A549 (cell line): ENCODE measurements around the gene MAU2. TPM values are rescaled to one million over a fixed set of nuclear protein-coding genes. Genes with fewer than 3 reads are reported as not detected.
A peak's percentile ranks its signal among the peaks of the same experiment; 100 is the strongest.

ENCODE experiments used
- ATAC-seq, 2 experiments: fragments of 200-7000 bp in 1 of 2; fragments of >200 bp in 1 of 2; cut with Nextera tagmentation in 1 of 2; cut with Tn5 transposase in 1 of 2; 3 replicates each; pipeline versions ENCODE4 v1.8.0 to v1.9.1; 2018 to 2020; ENCODE audit warnings: mild to moderate bottlenecking in 1 of 2, moderate library complexity in 1 of 2
- CTCF ChIA-PET: fragments of 300-600 bp; sonication (Branson Sonifier 250); formaldehyde crosslinking; extraction: SDS; loops from one replicate; lab custom pipeline; 2021; ENCODE audit warnings: antibody characterized with exemption, inconsistent platforms; lab: Yijun Ruan, JAX
- POLR2A ChIA-PET: fragments of 350-600 bp; formaldehyde crosslinking; extraction: SDS; loops from one replicate; lab custom pipeline; 2021; ENCODE audit warnings: antibody characterized with exemption, inconsistent platforms; lab: Yijun Ruan, JAX
- DNase-seq, 2 experiments: peaks; one replicate each; pipeline versions ENCODE4 v3.0.0 to v3.0.0-alpha.2; 2011 to 2016; ENCODE audit warnings: low read depth in 1 of 2, low spot score in 1 of 2
- FAIRE-seq: peaks from 2 replicates; lab custom pipeline; 2011; peaks lifted over from hg19 to GRCh38; lab: Jason Lieb, UNC
- H3K27ac ChIP-seq, 2 experiments: fragments of >200 bp; sonication (Bioruptor Twin); formaldehyde crosslinking; 3 replicates each; pipeline ENCODE4 v1.5.1; 2016 to 2017
- H3K4me1 ChIP-seq: fragments of >200 bp; sonication (Bioruptor Twin); formaldehyde crosslinking; 3 replicates; pipeline ENCODE4 v1.6.1; 2016
- H3K4me2 ChIP-seq: fragments of >200 bp; sonication (Bioruptor Twin); formaldehyde crosslinking; 3 replicates; pipeline ENCODE4 v1.6.1; 2016
- H3K4me3 ChIP-seq: fragments of >200 bp; sonication (Bioruptor Twin); formaldehyde crosslinking; 3 replicates; pipeline ENCODE4 v1.5.1; 2016
- H3K9me3 ChIP-seq: fragments of >200 bp; sonication (Bioruptor Twin); formaldehyde crosslinking; 3 replicates; pipeline ENCODE4 v1.6.1; 2016
- BHLHE40 ChIP-seq: IDR thresholded peaks from 2 replicates; pipeline ENCODE4 v1.6.1; 2012; ENCODE audit warnings: low read depth, low read length, inconsistent platforms
- CEBPB ChIP-seq, 2 experiments: fragments of >200 bp in 1 of 2; sonication (Bioruptor Twin) in 1 of 2; formaldehyde crosslinking in 1 of 2; IDR thresholded peaks; 2 replicates each; pipeline ENCODE4 v1.6.1; 2012 to 2016
- CHD4 ChIP-seq: fragments of 200-600 bp; sonication (generic); IDR thresholded peaks from 2 replicates; pipeline ENCODE4 v1.6.1; 2016; ENCODE audit warnings: antibody characterized with exemption, mild to moderate bottlenecking, borderline replicate concordance
- CTCF ChIP-seq: fragments of >200 bp; sonication (Bioruptor Twin); formaldehyde crosslinking; IDR thresholded peaks from 3 replicates; pipeline ENCODE4 v1.5.1; 2016
- EHF ChIP-seq: fragments of 250-450 bp; sonication (Bioruptor Pico); IDR thresholded peaks from 2 replicates; pipeline ENCODE4 v1.5.0; 2020; ENCODE audit warnings: mild to moderate bottlenecking
- EHMT2 ChIP-seq: fragments of 200-600 bp; sonication (generic); IDR thresholded peaks from 2 replicates; pipeline ENCODE4 v1.6.1; 2016; ENCODE audit warnings: antibody characterized with exemption, low read depth, mild to moderate bottlenecking, moderate library complexity
- FOSB ChIP-seq: fragments of 250-450 bp; sonication (Bioruptor Pico); IDR thresholded peaks from 2 replicates; pipeline ENCODE4 v1.5.0; 2020; ENCODE audit warnings: mild to moderate bottlenecking, moderate library complexity
- FOXS1 ChIP-seq: fragments of 250-450 bp; sonication (Bioruptor Pico); IDR thresholded peaks from 2 replicates; pipeline ENCODE4 v1.5.0; 2020; ENCODE audit warnings: mild to moderate bottlenecking, moderate library complexity
- HDAC2 ChIP-seq: fragments of 200-600 bp; sonication (generic); IDR thresholded peaks from 2 replicates; pipeline ENCODE4 v1.6.1; 2016
- JUNB ChIP-seq: fragments of >200 bp; sonication (Bioruptor Twin); formaldehyde crosslinking; IDR thresholded peaks from 2 replicates; pipeline ENCODE4 v1.6.1; 2016
- MAX ChIP-seq: IDR thresholded peaks from 2 replicates; pipeline ENCODE4 v1.6.1; 2012
- MYC ChIP-seq: IDR thresholded peaks from 2 replicates; pipeline ENCODE4 v1.6.1; 2012; ENCODE audit warnings: mild to moderate bottlenecking, inconsistent platforms, low read length, improper control_type of control experiment, borderline replicate concordance
- NPAS2 ChIP-seq: fragments of 250-450 bp; sonication (Bioruptor Pico); IDR thresholded peaks from 2 replicates; pipeline ENCODE4 v1.8.0; 2022; ENCODE audit warnings: mild to moderate bottlenecking, moderate library complexity, borderline replicate concordance
- POLR2AphosphoS2 ChIP-seq: conservative IDR thresholded peaks from 2 replicates; pipeline ENCODE4 v1.6.1; 2012; ENCODE audit warnings: low read length, improper control_type of control experiment, inconsistent platforms
- RAD21 ChIP-seq, 2 experiments: fragments of >200 bp in 1 of 2; sonication (Bioruptor Twin) in 1 of 2; formaldehyde crosslinking in 1 of 2; IDR thresholded peaks in 1 of 2; conservative IDR thresholded peaks in 1 of 2; 2 replicates in 1 of 2; 3 replicates in 1 of 2; pipeline ENCODE4 v1.6.1; 2012 to 2018; ENCODE audit warnings: inconsistent platforms in 1 of 2
- REST ChIP-seq: fragments of 200-600 bp; sonication (generic); IDR thresholded peaks from 2 replicates; pipeline ENCODE4 v1.6.1; 2016; ENCODE audit warnings: antibody characterized with exemption, mild to moderate bottlenecking, moderate library complexity
- SMC3 ChIP-seq: fragments of >200 bp; sonication (Bioruptor Twin); formaldehyde crosslinking; IDR thresholded peaks from 3 replicates; pipeline ENCODE4 v1.6.1; 2018; ENCODE audit warnings: inconsistent platforms
- TP53 ChIP-seq: fragments of 250-450 bp; sonication (Bioruptor Pico); IDR thresholded peaks from 2 replicates; pipeline ENCODE4 v1.5.0; 2021; ENCODE audit warnings: mild to moderate bottlenecking, moderate library complexity
- ZC3H11A ChIP-seq: fragments of 450-650 bp; IDR thresholded peaks from 2 replicates; pipeline ENCODE4 v1.6.1; 2014; ENCODE audit warnings: antibody characterized with exemption, mild to moderate bottlenecking
- ZFP36 ChIP-seq: fragments of 450-650 bp; IDR thresholded peaks from 2 replicates; pipeline ENCODE4 v1.6.1; 2014; ENCODE audit warnings: borderline replicate concordance; ENCODE audit not compliant: partially characterized antibody
- ZNF302 ChIP-seq: fragments of 250-450 bp; sonication (Bioruptor Pico); IDR thresholded peaks from 2 replicates; pipeline ENCODE4 v1.9.0; 2021; ENCODE audit warnings: inconsistent platforms, mild to moderate bottlenecking, moderate library complexity
- ZSCAN20 ChIP-seq: fragments of 250-450 bp; sonication (Bioruptor Pico); IDR thresholded peaks from 2 replicates; pipeline ENCODE4 v1.8.0; 2022; ENCODE audit warnings: mild to moderate bottlenecking, moderate library complexity
- WGBS: methylation state at CpG from one replicate; pipeline ENCODE4 v1.1.6; 2017; ENCODE audit errors: missing lambda C conversion rate; 5-methylcytosine and 5-hydroxymethylcytosine counted together
- polyA plus RNA-seq, 4 experiments: library from polyadenylated mRNA; depleted of rRNA in 3 of 4; stranded (reverse); fragments of >200 nt; fragmentation: RNase III in 1 of 4; extraction: RNeasy Plus Mini Kit Qiagen cat#74134 plus additional on column Dnase treatment in 1 of 4; gene quantifications; 2 replicates in 3 of 4; 3 replicates in 1 of 4; pipeline ENCODE4 v1.2.3, GENCODE V29; 2011 to 2017
- TF ChIP-seq, protein P1 (sequence below): IDR thresholded peaks from 2 replicates; pipeline ENCODE4 v1.6.1; 2012; ENCODE audit warnings: low read depth, borderline replicate concordance
- TF ChIP-seq, protein P2 (sequence below): fragments of 150-350 bp; IDR thresholded peaks from 2 replicates; pipeline ENCODE4 v1.6.1; 2014; ENCODE audit warnings: low read depth, mild to moderate bottlenecking, low read length

The MAU2 gene
- polyA plus RNA-seq, 2 of the 4 experiments (the other 2 are of a cell fraction): 8.5 to 11.5 TPM

DNA sequence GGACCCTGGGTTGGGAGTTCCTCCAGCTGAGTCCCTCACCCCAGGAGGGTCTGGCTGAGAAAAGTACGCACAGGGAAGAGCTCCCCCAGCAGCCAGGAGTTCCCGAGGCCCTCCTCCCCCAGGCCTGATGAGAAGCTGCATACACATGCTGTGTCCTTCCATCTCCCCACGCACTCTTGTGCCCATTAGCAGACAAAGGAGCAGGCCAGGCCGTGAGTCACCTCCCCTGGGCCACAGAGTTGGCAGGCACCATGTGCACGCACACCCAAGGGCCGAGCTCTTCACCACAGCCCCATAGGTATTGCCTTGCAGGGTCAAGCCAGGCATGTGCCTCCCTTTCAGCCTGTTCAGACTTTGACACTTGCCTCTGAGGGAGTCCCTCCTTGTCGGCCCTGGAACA is 17.5 kb downstream of the MAU2 start (continued):
- TF ChIP-seq, protein P1, sequence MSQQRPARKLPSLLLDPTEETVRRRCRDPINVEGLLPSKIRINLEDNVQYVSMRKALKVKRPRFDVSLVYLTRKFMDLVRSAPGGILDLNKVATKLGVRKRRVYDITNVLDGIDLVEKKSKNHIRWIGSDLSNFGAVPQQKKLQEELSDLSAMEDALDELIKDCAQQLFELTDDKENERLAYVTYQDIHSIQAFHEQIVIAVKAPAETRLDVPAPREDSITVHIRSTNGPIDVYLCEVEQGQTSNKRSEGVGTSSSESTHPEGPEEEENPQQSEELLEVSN: no peak
- TF ChIP-seq NPAS2 (CRISPR knock-in tag) (no peak), HDAC2 (no peak), EHMT2 (no peak), BHLHE40 (no peak), ZFP36 (no peak), CHD4 (no peak), POLR2AphosphoS2 (no peak), MYC (no peak)

DNA sequence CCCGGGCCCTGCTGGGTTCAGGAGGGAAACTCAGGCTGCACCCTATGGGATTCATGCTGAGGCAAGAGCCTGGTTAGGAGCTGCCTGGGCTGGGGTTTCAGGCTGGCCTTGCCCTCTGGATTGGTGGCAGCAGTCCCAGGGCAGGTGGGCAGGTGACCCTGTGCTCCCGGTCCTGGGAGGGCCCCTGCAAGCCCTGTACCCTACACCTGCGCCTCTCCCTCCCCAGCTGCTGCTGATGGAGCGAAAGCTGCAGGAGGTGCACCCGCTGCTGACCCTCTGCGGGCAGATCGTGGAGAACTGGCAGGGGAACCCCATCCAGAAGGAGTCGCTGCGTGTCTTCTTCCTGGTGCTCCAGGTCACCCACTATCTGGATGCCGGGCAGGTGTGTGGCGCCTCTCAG is 20.4 kb downstream of the MAU2 start:
- FAIRE-seq (no peak), ATAC-seq (no peak)
- Histone ChIP-seq H3K27ac (no peak overlapping the region), H3K4me3 (no peak overlapping the region), H3K4me2 (no peak overlapping the region)
- 100% methylated on average over 2 of the region's 11 CpGs for WGBS
- CTCF ChIA-PET: interaction anchor here (1.1 to 3.0 kb wide), 4 partner anchors 8 to 195 kb away, joined by 3 to 30 read pairs (median 8); partner anchors contain the start of gene GATAD2A
- TF ChIP-seq, protein P2, sequence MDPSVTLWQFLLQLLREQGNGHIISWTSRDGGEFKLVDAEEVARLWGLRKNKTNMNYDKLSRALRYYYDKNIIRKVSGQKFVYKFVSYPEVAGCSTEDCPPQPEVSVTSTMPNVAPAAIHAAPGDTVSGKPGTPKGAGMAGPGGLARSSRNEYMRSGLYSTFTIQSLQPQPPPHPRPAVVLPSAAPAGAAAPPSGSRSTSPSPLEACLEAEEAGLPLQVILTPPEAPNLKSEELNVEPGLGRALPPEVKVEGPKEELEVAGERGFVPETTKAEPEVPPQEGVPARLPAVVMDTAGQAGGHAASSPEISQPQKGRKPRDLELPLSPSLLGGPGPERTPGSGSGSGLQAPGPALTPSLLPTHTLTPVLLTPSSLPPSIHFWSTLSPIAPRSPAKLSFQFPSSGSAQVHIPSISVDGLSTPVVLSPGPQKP: no peak
- TF ChIP-seq EHF (CRISPR knock-in tag) (no peak), JUNB (no peak)
- TF ChIP-seq, all 56 proteins: peak for 0
- DNase-seq: no peak
- POLR2A ChIA-PET: no interaction called here
- H3K9me3 ChIP-seq: no peaks in the 10 kb centered on the region
- no peaks in the 10 kb centered on the region for H3K4me1 ChIP-seq

GRCh38 chr19:19342086-19343015 is 21.7 kb downstream of the MAU2 start:
- ATAC-seq: peak; percentile 88 to 94
- 64% methylated on average over 10 of the region's 28 CpGs for WGBS
- ChIA-PET POLR2A (interaction anchor here (0.5 kb wide), 1 partner anchor 73 kb away, joined by 3 read pairs; no protein-coding TSS in a partner anchor), CTCF (interaction anchor here (0.6 to 3.0 kb wide), 31 partner anchors 10 to 199 kb away, joined by 3 to 30 read pairs (median 4); partner anchors contain the start of gene GATAD2A)
- Histone ChIP-seq H3K9me3 (no peaks in the 10 kb centered on the region), H3K4me3 (no peak overlapping the region), H3K4me2 (no peak overlapping the region), H3K4me1 (no peaks in the 10 kb centered on the region), H3K27ac (no peak overlapping the region)
- DNase-seq: peak; percentile 70 to 76
- no peak for FAIRE-seq
- TF ChIP-seq HDAC2 (no peak), FOSB (CRISPR knock-in tag) (no peak), CEBPB (IDR thresholded peaks at IDR 0.05) (no peak), ZNF302 (CRISPR knock-in tag) (no peak), CTCF (peak; percentile 70), ZC3H11A (no peak), TP53 (CRISPR knock-in tag) (no peak), REST (no peak), SMC3 (peak; percentile 40; the same call in 2 of the 3 replicates), ZSCAN20 (no peak), FOXS1 (no peak), RAD21 (conservative IDR thresholded peaks at IDR 0.05 in 1 of 2, IDR thresholded peaks at IDR 0.05 in 1 of 2) (peak; percentile 54 to 58; a peak in 4 of 5 replicates), MAX (peak; percentile 43)
- TF ChIP-seq, protein P2: no peak
